ENCODE results near the gene CDPF1.

The CDPF1 gene

GRCh38 chr22:46256358-46256958, 6.4 kb upstream of the CDPF1 start:
- DNase-seq, result no peak

GRCh38 chr22:46251816-46252380, 1.8 kb upstream of the CDPF1 start:
- DNase-seq, result no peak

- no peak for DNase-seq
Measured at GRCh38 chr22:46251266-46251665, 1.2 kb upstream of the CDPF1 start.

- no peak for DNase-seq
Measured at GRCh38 chr22:46250783-46251125, 661 bp upstream of the CDPF1 start.

GRCh38 chr22:46247443-46247975, 2.6 kb downstream of the CDPF1 start:
- no peak for DNase-seq

- no peak for DNase-seq
Measured at GRCh38 chr22:46246178-46246577, 3.9 kb downstream of the CDPF1 start.

GRCh38 chr22:46245511-46245910, 4.6 kb downstream of the CDPF1 start:
- no peak for DNase-seq

GRCh38 chr22:46244771-46245170, 5.3 kb downstream of the CDPF1 start:
- DNase-seq, result no peak

GRCh38 chr22:46242076-46242475, 8.0 kb downstream of the CDPF1 start:
- no peak for DNase-seq

GRCh38 chr22:46241396-46242007, 8.6 kb downstream of the CDPF1 start:
- DNase-seq, result no peak

GRCh38 chr22:46240907-46241306, 9.2 kb downstream of the CDPF1 start:
- no peak for DNase-seq

GRCh38 chr22:46240506-46240905, 9.6 kb downstream of the CDPF1 start:
- no peak for DNase-seq

GRCh38 chr22:46240073-46240472, 10.0 kb downstream of the CDPF1 start:
- no peak for DNase-seq

- DNase-seq, result peak; percentile 13
Measured at GRCh38 chr22:46239261-46240048, 10.6 kb downstream of the CDPF1 start.

GRCh38 chr22:46238541-46238940, 11.6 kb downstream of the CDPF1 start:
- no peak for DNase-seq

GRCh38 chr22:46237453-46238124, 12.5 kb downstream of the CDPF1 start:
- DNase-seq, result no peak

- no peak for DNase-seq
Measured at GRCh38 chr22:46234969-46235368, 15.1 kb downstream of the CDPF1 start.

GRCh38 chr22:46233231-46233630, 16.9 kb downstream of the CDPF1 start:
- DNase-seq, result no peak

- DNase-seq, result no peak
Measured at GRCh38 chr22:46230262-46230901, 19.7 kb downstream of the CDPF1 start.

- DNase-seq, result no peak
Measured at GRCh38 chr22:46229701-46230100, 20.4 kb downstream of the CDPF1 start.

GRCh38 chr22:46226577-46226976, 23.5 kb downstream of the CDPF1 start:
- no peak for DNase-seq

- DNase-seq, result no peak
Measured at GRCh38 chr22:46225631-46226030, 24.5 kb downstream of the CDPF1 start.

- no peak for DNase-seq
Measured at GRCh38 chr22:46224898-46225290, 25.2 kb downstream of the CDPF1 start.
